Mucosa of descending colon (tissue), 3 donors: ENCODE measurements around the gene OR4S1. TPM values are rescaled to one million over a fixed set of nuclear protein-coding genes. Genes with fewer than 3 reads are reported as not detected.
A peak's percentile ranks its signal among the peaks of the same experiment; 100 is the strongest.
"Not testable (repeated sequence)": the region's sequence is repeated elsewhere in the genome, so short reads cannot be mapped to it uniquely, and the experiment has no call there.

Source experiments
- ATAC-seq: fragments of 200-7000 bp; cut with Tn5 transposase; one replicate; pipeline ENCODE4 v1.9.1; 2020; ENCODE audit warnings: mild to moderate bottlenecking, moderate library complexity
- DNase-seq, 3 donors: peaks; one replicate each; pipeline ENCODE4 v3.0.0-alpha.2; 2020
- H3K36me3 ChIP-seq: fragments of 200-600 bp; one replicate; pipeline ENCODE4 v1.8.0; 2021; ENCODE audit warnings: low read depth, mild to moderate bottlenecking
- H3K4me1 ChIP-seq: fragments of 200-600 bp; one replicate; pipeline ENCODE4 v1.8.0; 2021; ENCODE audit warnings: low read depth, mild to moderate bottlenecking
- H3K4me3 ChIP-seq: fragments of 200-600 bp; one replicate; pipeline ENCODE4 v1.8.0; 2021; ENCODE audit warnings: mild to moderate bottlenecking
- H3K9me3 ChIP-seq: fragments of 200-600 bp; one replicate; pipeline ENCODE4 v1.8.0; 2021; ENCODE audit warnings: mild to moderate bottlenecking
- CTCF ChIP-seq: fragments of 200-600 bp; IDR thresholded peaks from one replicate; pipeline ENCODE4 v1.8.0; 2022; ENCODE audit warnings: antibody characterized with exemption, mild to moderate bottlenecking
- intact Hi-C, 2 donors: fragments of 100-400 bp; cut with DNase I in 1 of 2; cut with micrococcal nuclease in 1 of 2; formaldehyde crosslinking; loops; one replicate each; pipeline versions ENCODE4 v1.11.0 to v1.11.1; 2022; cut with DNase I, micrococcal nuclease
- total RNA-seq, 3 donors: library from RNA; stranded (reverse); fragmentation: NEBNext Ultra II Directional in 2 of 3; extraction: Animal tissue kit (Norgen Biotek cat#: 25700) in 2 of 3; gene quantifications; one replicate each; pipeline versions ENCODE4 v1.2.1 to v1.2.4, GENCODE V29; 2021 to 2023
- donor health status: DM: no; HTN: no; CAD: no; lungs with moderate emphysema.
- donor health status: DM: no; HTN: no; CAD: no.
- donor health status: DM: no; HTN: yes; CAD: no.

OR4S1 gene
- total RNA-seq, 3 donors from 2014 or later = not detected

DNA sequence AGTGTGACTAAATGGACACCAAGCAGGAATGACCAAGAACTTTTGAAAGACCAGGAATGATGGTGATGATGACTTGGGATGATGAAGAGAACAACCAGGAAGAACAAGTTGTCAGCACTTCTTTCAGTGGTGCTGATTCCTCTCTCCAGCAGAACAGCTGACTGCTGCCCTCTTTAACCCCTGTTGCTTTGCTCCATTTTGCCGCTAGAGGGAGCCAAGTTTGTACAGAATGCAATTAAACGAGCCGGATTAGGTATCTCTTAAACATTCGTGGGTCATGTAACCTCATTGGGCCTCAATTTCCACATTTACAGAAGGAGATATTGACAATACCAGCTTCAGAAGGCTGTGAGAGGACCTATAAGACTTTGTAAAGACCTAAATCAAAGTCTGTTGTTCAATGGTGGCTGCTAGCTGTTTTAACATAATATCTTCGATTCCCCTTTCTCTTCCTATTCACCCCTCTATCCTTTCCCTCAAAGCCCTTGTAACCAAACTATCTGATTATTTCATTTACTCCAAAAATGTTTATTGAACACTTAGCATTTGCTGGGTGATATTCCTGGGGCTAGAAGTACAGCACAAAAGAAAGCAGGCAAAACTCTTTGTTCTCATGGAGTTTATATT lies 1.9 kb downstream of the OR4S1 start:
- peak in 2 of 3 donors; percentile 37 to 79 for DNase-seq
- Histone ChIP-seq H3K9me3 (no peaks in the 10 kb centered on the region), H3K36me3 (no peaks in the 10 kb centered on the region), H3K4me1 (no peaks in the 10 kb centered on the region), H3K4me3 (no peak overlapping the region)
- peak; percentile 63 for ATAC-seq
- peak; percentile 39 for TF ChIP-seq CTCF
- intact Hi-C loops = no loop called here

DNA sequence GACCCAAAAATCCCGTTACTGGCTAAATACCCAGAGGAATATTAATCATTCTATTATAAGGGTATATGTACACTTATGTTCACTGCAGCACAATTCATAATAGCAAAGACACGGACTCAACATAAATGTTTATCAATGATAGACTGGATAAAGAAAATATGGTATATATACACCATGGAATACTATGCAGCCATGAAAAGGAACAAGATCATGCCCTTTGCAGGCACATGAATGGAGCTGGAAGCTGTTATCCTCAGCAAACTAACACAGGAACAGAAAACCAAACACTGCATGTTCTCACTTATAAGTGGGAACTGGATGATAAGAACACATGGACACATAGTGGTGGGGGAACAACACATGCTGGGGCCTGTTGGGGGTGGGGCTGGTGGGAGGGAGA lies 7.6 kb downstream of the OR4S1 start:
- H3K4me3 ChIP-seq, H3K9me3 ChIP-seq, H3K4me1 ChIP-seq, H3K36me3 ChIP-seq, intact Hi-C loops, DNase-seq, ATAC-seq: not testable (repeated sequence)

GRCh38 chr11:48319813-48320212 lies 13.8 kb downstream of the OR4S1 start:
- H3K36me3 ChIP-seq, H3K4me3 ChIP-seq, intact Hi-C loops, H3K9me3 ChIP-seq, H3K4me1 ChIP-seq, ATAC-seq, DNase-seq: not testable (repeated sequence)

DNA sequence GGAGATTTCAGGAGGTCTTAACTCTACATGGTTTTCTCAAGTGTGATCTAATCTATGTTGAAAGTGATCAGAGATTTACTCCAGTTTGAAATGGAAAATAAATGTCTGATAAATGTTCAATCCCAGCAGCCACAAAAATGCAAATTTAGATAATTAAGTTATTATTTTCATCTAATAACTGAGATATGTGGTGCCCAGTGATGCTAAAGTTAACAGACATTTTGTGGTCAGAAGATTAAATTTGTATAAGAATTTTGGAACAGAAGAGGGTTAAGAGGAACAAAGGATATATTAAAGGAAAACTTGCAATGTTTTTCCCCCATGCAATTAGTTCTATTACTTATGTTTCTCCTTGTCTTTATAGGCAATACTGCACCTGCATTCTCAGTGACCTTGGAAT lies 18.6 kb downstream of the OR4S1 start, which contains the start of gene OR4C3:
TSS of gene OR4C3 (plus strand) at position 301 of the 400 bp plus-strand sequence. CDS start 102 bp downstream, outside the sequence.
- H3K4me1 ChIP-seq, ATAC-seq, H3K4me3 ChIP-seq, DNase-seq, intact Hi-C loops, H3K9me3 ChIP-seq, H3K36me3 ChIP-seq: not testable (repeated sequence)

- no peak for ATAC-seq
These were observed 35.4 kb downstream of the OR4S1 start for GRCh38 chr11:48341466-48341865.

DNA sequence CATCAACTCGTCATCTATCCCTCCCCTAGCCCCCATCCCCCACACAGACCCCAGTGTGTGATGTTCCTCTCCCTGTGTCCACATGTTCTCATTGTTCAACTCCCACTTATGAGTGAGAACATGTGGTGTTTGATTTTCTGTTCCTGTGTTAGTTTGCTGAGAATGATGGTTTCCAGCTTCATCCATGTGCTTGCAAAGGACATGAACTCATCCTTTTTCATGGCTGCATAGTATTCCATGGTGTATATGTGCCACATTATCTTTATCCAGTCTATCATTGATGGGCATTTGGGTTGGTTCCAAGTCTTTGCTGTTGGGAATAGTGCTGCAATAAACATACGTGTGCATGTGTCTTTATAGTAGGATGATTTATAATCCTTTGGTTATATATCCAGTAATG lies 36.5 kb downstream of the OR4S1 start:
- intact Hi-C loops, H3K36me3 ChIP-seq, DNase-seq, H3K4me1 ChIP-seq, H3K4me3 ChIP-seq, ATAC-seq: not testable (repeated sequence)
- H3K9me3 ChIP-seq = peaks cover 19% of the 10 kb centered on the region

More at GRCh38 chr11:48341466-48341865, 35.4 kb downstream of the OR4S1 start:
- no peak for DNase-seq
- Histone ChIP-seq H3K4me1 (no peaks in the 10 kb centered on the region), H3K36me3 (no peaks in the 10 kb centered on the region), H3K4me3 (no peak overlapping the region), H3K9me3 (peaks cover 15% of the 10 kb centered on the region)
- no peak for TF ChIP-seq CTCF
- intact Hi-C loops = no loop called here

GRCh38 chr11:48346286-48346685 lies 40.3 kb downstream of the OR4S1 start:
- DNase-seq, H3K4me3 ChIP-seq, H3K36me3 ChIP-seq, H3K4me1 ChIP-seq, intact Hi-C loops, ATAC-seq: not testable (repeated sequence)
- H3K9me3 ChIP-seq = peaks cover 32% of the 10 kb centered on the region

DNA sequence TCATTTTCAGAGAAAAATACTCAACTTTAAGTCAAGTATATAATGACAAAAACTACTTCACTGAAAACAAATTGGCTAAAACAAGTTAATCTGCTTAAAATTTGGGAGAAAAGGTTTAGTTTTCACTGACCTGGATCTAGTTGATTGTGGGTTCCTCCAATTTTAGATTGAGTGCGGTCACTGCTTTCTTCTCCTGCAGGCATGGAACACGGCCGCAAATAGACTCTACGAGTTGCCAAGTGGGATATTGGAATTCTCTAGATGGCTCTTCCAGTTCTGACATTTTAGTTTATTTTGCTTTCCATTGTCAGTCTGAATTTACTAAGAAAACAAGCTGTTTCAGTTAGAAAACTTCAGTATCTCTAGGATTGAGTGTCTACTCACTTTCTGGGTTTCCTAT lies 48.0 kb downstream of the OR4S1 start:
- no peaks in the 10 kb centered on the region for H3K36me3 ChIP-seq
- H3K4me1 ChIP-seq = no peaks in the 10 kb centered on the region
- DNase-seq (no peak), ATAC-seq (no peak)
- H3K4me3 ChIP-seq = no peak overlapping the region
- TF ChIP-seq CTCF = no peak
- intact Hi-C loops = no loop called here
- peaks cover 36% of the 10 kb centered on the region for H3K9me3 ChIP-seq
